Neural cell (in vitro differentiated cells): Measurements from ENCODE around the gene UBA5. TPM values are rescaled to one million over a fixed set of nuclear protein-coding genes. Genes with fewer than 3 reads are reported as not detected.

Experiments used
- H2AFZ ChIP-seq: fragments of 200-600, 300-800 bp; sonication (generic), shearing (Covaris generic); 2 replicates; pipeline ENCODE4 v1.6.0; 2014; ENCODE audit warnings: low read depth, mild to moderate bottlenecking, antibody characterized with exemption, low read length, moderate library complexity
- H3F3A ChIP-seq: fragments of 200-600 bp; shearing (Covaris generic); 2 replicates; pipeline ENCODE4 v1.6.1; 2016; ENCODE audit warnings: mild to moderate bottlenecking, moderate library complexity, mixed read lengths, antibody characterized with exemption, low read length; ENCODE audit not compliant: insufficient read depth, poor library complexity, severe bottlenecking
- H3K27ac ChIP-seq: fragments of 200-600, 300-800 bp; sonication (generic), shearing (Covaris generic); 2 replicates; pipeline ENCODE4 v1.5.1; 2014; ENCODE audit warnings: mild to moderate bottlenecking, low read length, moderate library complexity
- H3K27me3 ChIP-seq: fragments of 300-800, 200-600 bp; sonication (generic), shearing (Covaris generic); 2 replicates; pipeline ENCODE4 v1.6.0; 2014; ENCODE audit warnings: mild to moderate bottlenecking, low read depth, low read length, moderate library complexity; ENCODE audit not compliant: insufficient read depth
- H3K36me3 ChIP-seq: fragments of 300-800, 200-600 bp; sonication (generic), shearing (Covaris generic); 2 replicates; pipeline ENCODE4 v1.5.1; 2014; ENCODE audit warnings: mild to moderate bottlenecking, antibody characterized with exemption, low read length, moderate library complexity; ENCODE audit not compliant: insufficient read depth
- H3K4me2 ChIP-seq: fragments of 300-800, 200-600 bp; sonication (generic), shearing (Covaris generic); 2 replicates; pipeline ENCODE4 v1.6.0; 2014; ENCODE audit warnings: mild to moderate bottlenecking, low read length
- H3K4me3 ChIP-seq: fragments of 300-800, 200-600 bp; sonication (generic), shearing (Covaris generic); 2 replicates; pipeline ENCODE4 v1.5.1; 2014; ENCODE audit warnings: mild to moderate bottlenecking, low read length, moderate library complexity
- H3K79me2 ChIP-seq: fragments of 200-600 bp; shearing (Covaris generic); replicated peaks from 2 replicates; pipeline ENCODE4 v1.6.0; 2014; ENCODE audit warnings: mild to moderate bottlenecking, low read length, moderate library complexity; ENCODE audit not compliant: insufficient read depth
- H3K9ac ChIP-seq: fragments of 300-800, 200-600 bp; sonication (generic), shearing (Covaris generic); 2 replicates; pipeline ENCODE4 v1.6.1; 2016; ENCODE audit warnings: mild to moderate bottlenecking, low read length, mixed read lengths
- H3K9me2 ChIP-seq: fragments of 200-600 bp; shearing (Covaris generic); 2 replicates; pipeline ENCODE4 v1.6.1; 2016; ENCODE audit warnings: mild to moderate bottlenecking, low read length, mixed read lengths; ENCODE audit not compliant: insufficient read depth
- H3K9me3 ChIP-seq: fragments of 200-600, 300-800 bp; sonication (generic), shearing (Covaris generic); 2 replicates; pipeline ENCODE4 v1.6.1; 2016; ENCODE audit warnings: mild to moderate bottlenecking, mixed run types, low read length, moderate library complexity, mixed read lengths
- H4K20me1 ChIP-seq: fragments of 200-600 bp; shearing (Covaris generic); 2 replicates; pipeline ENCODE4 v1.6.1; 2016; ENCODE audit warnings: mild to moderate bottlenecking, mixed run types; ENCODE audit not compliant: insufficient read depth
- CTCF ChIP-seq: fragments of 450-650 bp; IDR thresholded peaks from 2 replicates; pipeline ENCODE4 v1.5.1; 2014; ENCODE audit warnings: antibody characterized with exemption, mild to moderate bottlenecking, moderate library complexity; ENCODE audit not compliant: poor library complexity, severe bottlenecking
- EP300 ChIP-seq: fragments of 450-650 bp; conservative IDR thresholded peaks from 2 replicates; pipeline ENCODE4 v1.6.1; 2014; ENCODE audit warnings: antibody characterized with exemption, mild to moderate bottlenecking, moderate library complexity; ENCODE audit not compliant: poor library complexity, severe bottlenecking
- EZH2 ChIP-seq: fragments of 200-600, 300-800 bp; shearing (Covaris generic), sonication (generic); IDR thresholded peaks from 2 replicates; pipeline ENCODE4 v1.6.1; 2014; ENCODE audit warnings: antibody characterized with exemption, low read length, borderline replicate concordance, mild to moderate bottlenecking; ENCODE audit not compliant: insufficient read depth, poor library complexity, severe bottlenecking
- MXI1 ChIP-seq: fragments of 450-650 bp; conservative IDR thresholded peaks from 2 replicates; pipeline ENCODE4 v1.6.1; 2014; ENCODE audit warnings: antibody characterized with exemption, mild to moderate bottlenecking; ENCODE audit not compliant: poor library complexity, severe bottlenecking
- POLR2AphosphoS5 ChIP-seq: IDR thresholded peaks from 2 replicates; pipeline ENCODE4 v1.6.1; 2012
- RAD21 ChIP-seq: fragments of 450-650 bp; conservative IDR thresholded peaks from 2 replicates; pipeline ENCODE4 v1.6.1; 2014; ENCODE audit warnings: antibody characterized with exemption, mild to moderate bottlenecking, moderate library complexity
- REST ChIP-seq: IDR thresholded peaks from 2 replicates; pipeline ENCODE4 v1.6.1; 2012; ENCODE audit warnings: borderline replicate concordance
- SMC3 ChIP-seq: fragments of 450-650 bp; conservative IDR thresholded peaks from 2 replicates; pipeline ENCODE4 v1.6.1; 2014; ENCODE audit warnings: antibody characterized with exemption, mild to moderate bottlenecking, moderate library complexity; ENCODE audit not compliant: poor library complexity
- TAF1 ChIP-seq: IDR thresholded peaks from 2 replicates; pipeline ENCODE4 v1.6.1; 2012; ENCODE audit warnings: low read depth
- polyA plus RNA-seq: library from polyadenylated mRNA; depleted of rRNA; stranded (reverse); fragments of >200 nt; gene quantifications from 2 replicates; pipeline ENCODE4 v1.2.3, GENCODE V29; 2014

Gene UBA5
- polyA plus RNA-seq, 1 donor from 2014 or later: 77.8 TPM

- Histone ChIP-seq H3F3A (no peaks in the 10 kb centered on the region), H2AFZ (no peak overlapping the region), H3K9me2 (no peaks in the 10 kb centered on the region), H3K36me3 (no peaks in the 10 kb centered on the region), H3K27ac (no peak overlapping the region), H4K20me1 (no peaks in the 10 kb centered on the region), H3K4me2 (no peak overlapping the region), H3K79me2 (no peaks in the 10 kb centered on the region), H3K27me3 (no peaks in the 10 kb centered on the region), H3K9ac (no peak overlapping the region), H3K9me3 (no peaks in the 10 kb centered on the region), H3K4me3 (no peak overlapping the region)
- TF ChIP-seq MXI1 (no peak), POLR2AphosphoS5 (no peak), RAD21 (no peak), TAF1 (no peak)
Observed at GRCh38 chr3:132630612-132631011, 29.5 kb upstream of the UBA5 start.

- H3K9me3 ChIP-seq: no peaks in the 10 kb centered on the region
- H3F3A ChIP-seq: no peaks in the 10 kb centered on the region
- H3K4me2 ChIP-seq: no peak overlapping the region
- no peak overlapping the region for H3K9ac ChIP-seq
- no peak overlapping the region for H3K27ac ChIP-seq
- no peaks in the 10 kb centered on the region for H3K36me3 ChIP-seq
- no peak overlapping the region for H2AFZ ChIP-seq
- H4K20me1 ChIP-seq: no peaks in the 10 kb centered on the region
- H3K27me3 ChIP-seq: no peaks in the 10 kb centered on the region
- H3K9me2 ChIP-seq: no peaks in the 10 kb centered on the region
- no peaks in the 10 kb centered on the region for H3K79me2 ChIP-seq
- TF ChIP-seq POLR2AphosphoS5 (no peak), MXI1 (no peak), SMC3 (no peak), EP300 (no peak), EZH2 (no peak), REST (no peak), TAF1 (no peak), RAD21 (no peak), CTCF (no peak)
- H3K4me3 ChIP-seq: no peak overlapping the region
Observed at GRCh38 chr3:132635052-132635451, 25.1 kb upstream of the UBA5 start.

- no peaks in the 10 kb centered on the region for H3K79me2 ChIP-seq
- H3K9ac ChIP-seq: no peak overlapping the region
- no peak overlapping the region for H2AFZ ChIP-seq
- no peaks in the 10 kb centered on the region for H3K36me3 ChIP-seq
- H3F3A ChIP-seq: no peaks in the 10 kb centered on the region
- H3K9me3 ChIP-seq: no peaks in the 10 kb centered on the region
- no peaks in the 10 kb centered on the region for H4K20me1 ChIP-seq
- no peak overlapping the region for H3K4me3 ChIP-seq
- no peaks in the 10 kb centered on the region for H3K27me3 ChIP-seq
- H3K4me2 ChIP-seq: no peak overlapping the region
- no peak overlapping the region for H3K27ac ChIP-seq
- no peaks in the 10 kb centered on the region for H3K9me2 ChIP-seq
- TF ChIP-seq EP300 (no peak), MXI1 (no peak), POLR2AphosphoS5 (no peak)
Observed at GRCh38 chr3:132637590-132637989, 22.5 kb upstream of the UBA5 start.
